ENCODE data around the gene NHSL2. TPM values are rescaled to one million over a fixed set of nuclear protein-coding genes. Genes with fewer than 3 reads are reported as not detected.

The NHSL2 gene
- polyA plus RNA-seq, 2 donors: 0.41 to 0.51 TPM

GRCh38 chrX:72041871-72042851, 131.5 kb downstream of the NHSL2 start:
- H3K9me3 ChIP-seq (ENCODE audit: control insufficient read depth in 2 of 2, insufficient read depth in 1 of 2, low read depth in 1 of 2, low read length in 1 of 2): no peaks in the 10 kb centered on the region
- no peak overlapping the region for H3K4me3 ChIP-seq (ENCODE audit: low read depth in 1 of 2, low read length in 2 of 2)
- H3K27me3 ChIP-seq (ENCODE audit: control insufficient read depth in 1 of 2, insufficient read depth in 2 of 2, low read length in 2 of 2): no peaks in the 10 kb centered on the region
- H3K27ac ChIP-seq (ENCODE audit: low read depth in 2 of 2, low read length in 1 of 2): peak overlapping the region; percentile 25 to 74
- H3K4me1 ChIP-seq (ENCODE audit: control insufficient read depth in 2 of 2, insufficient read depth in 2 of 2, low read length in 1 of 2): no peaks in the 10 kb centered on the region
- 65 to 73% methylated on average over 13 of the region's 13 CpGs for WGBS, 2 donors
- H3K36me3 ChIP-seq (ENCODE audit: control insufficient read depth in 2 of 2, insufficient read depth in 2 of 2, low read length in 1 of 2): no peaks in the 10 kb centered on the region

- H3K27ac ChIP-seq (ENCODE audit: low read depth in 2 of 2, low read length in 1 of 2): peak overlapping the region in 1 of 2 donors; percentile 3
- H3K36me3 ChIP-seq (ENCODE audit: control insufficient read depth in 2 of 2, insufficient read depth in 2 of 2, low read length in 1 of 2): no peaks in the 10 kb centered on the region
- no peak overlapping the region for H3K4me3 ChIP-seq (ENCODE audit: low read depth in 1 of 2, low read length in 2 of 2)
- H3K9me3 ChIP-seq (ENCODE audit: control insufficient read depth in 2 of 2, insufficient read depth in 1 of 2, low read depth in 1 of 2, low read length in 1 of 2): no peaks in the 10 kb centered on the region
- WGBS, 2 donors: 74 to 87% methylated on average over 3 of the region's 3 CpGs
- no peaks in the 10 kb centered on the region for H3K4me1 ChIP-seq (ENCODE audit: control insufficient read depth in 2 of 2, insufficient read depth in 2 of 2, low read length in 1 of 2)
- no peaks in the 10 kb centered on the region for H3K27me3 ChIP-seq (ENCODE audit: control insufficient read depth in 1 of 2, insufficient read depth in 2 of 2, low read length in 2 of 2)
Observed at GRCh38 chrX:72042852-72043248, 132.2 kb downstream of the NHSL2 start.

GRCh38 chrX:72043636-72044035, 133.0 kb downstream of the NHSL2 start:
- H3K4me3 ChIP-seq (ENCODE audit: low read depth in 1 of 2, low read length in 2 of 2): no peak overlapping the region
- H3K36me3 ChIP-seq (ENCODE audit: control insufficient read depth in 2 of 2, insufficient read depth in 2 of 2, low read length in 1 of 2): no peaks in the 10 kb centered on the region
- H3K4me1 ChIP-seq (ENCODE audit: control insufficient read depth in 2 of 2, insufficient read depth in 2 of 2, low read length in 1 of 2): no peaks in the 10 kb centered on the region
- no peaks in the 10 kb centered on the region for H3K9me3 ChIP-seq (ENCODE audit: control insufficient read depth in 2 of 2, insufficient read depth in 1 of 2, low read depth in 1 of 2, low read length in 1 of 2)
- no peak overlapping the region for H3K27ac ChIP-seq (ENCODE audit: low read depth in 2 of 2, low read length in 1 of 2)
- H3K27me3 ChIP-seq (ENCODE audit: control insufficient read depth in 1 of 2, insufficient read depth in 2 of 2, low read length in 2 of 2): no peaks in the 10 kb centered on the region
- WGBS, 2 donors: 77 to 80% methylated on average over 4 of the region's 4 CpGs

GRCh38 chrX:72045141-72045540, 134.5 kb downstream of the NHSL2 start:
- Histone ChIP-seq H3K27me3 (ENCODE audit: control insufficient read depth in 1 of 2, insufficient read depth in 2 of 2, low read length in 2 of 2) (no peaks in the 10 kb centered on the region), H3K36me3 (ENCODE audit: control insufficient read depth in 2 of 2, insufficient read depth in 2 of 2, low read length in 1 of 2) (no peaks in the 10 kb centered on the region), H3K4me1 (ENCODE audit: control insufficient read depth in 2 of 2, insufficient read depth in 2 of 2, low read length in 1 of 2) (no peaks in the 10 kb centered on the region), H3K9me3 (ENCODE audit: control insufficient read depth in 2 of 2, insufficient read depth in 1 of 2, low read depth in 1 of 2, low read length in 1 of 2) (no peaks in the 10 kb centered on the region), H3K27ac (ENCODE audit: low read depth in 2 of 2, low read length in 1 of 2) (peak overlapping the region; percentile 37 to 65), H3K4me3 (ENCODE audit: low read depth in 1 of 2, low read length in 2 of 2) (no peak overlapping the region)
- WGBS, 2 donors: 43 to 63% methylated on average over 4 of the region's 4 CpGs

GRCh38 chrX:72045552-72046277, 135.1 kb downstream of the NHSL2 start:
- no peak overlapping the region for H3K4me3 ChIP-seq (ENCODE audit: low read depth in 1 of 2, low read length in 2 of 2)
- H3K27ac ChIP-seq (ENCODE audit: low read depth in 2 of 2, low read length in 1 of 2): peak overlapping the region; percentile 42 to 65
- H3K36me3 ChIP-seq (ENCODE audit: control insufficient read depth in 2 of 2, insufficient read depth in 2 of 2, low read length in 1 of 2): no peaks in the 10 kb centered on the region
- no peaks in the 10 kb centered on the region for H3K9me3 ChIP-seq (ENCODE audit: control insufficient read depth in 2 of 2, insufficient read depth in 1 of 2, low read depth in 1 of 2, low read length in 1 of 2)
- no peaks in the 10 kb centered on the region for H3K4me1 ChIP-seq (ENCODE audit: control insufficient read depth in 2 of 2, insufficient read depth in 2 of 2, low read length in 1 of 2)
- no peaks in the 10 kb centered on the region for H3K27me3 ChIP-seq (ENCODE audit: control insufficient read depth in 1 of 2, insufficient read depth in 2 of 2, low read length in 2 of 2)
- 40 to 59% methylated on average over 9 of the region's 9 CpGs for WGBS, 2 donors

- Histone ChIP-seq H3K4me3 (ENCODE audit: low read depth in 1 of 2, low read length in 2 of 2) (no peak overlapping the region), H3K27me3 (ENCODE audit: control insufficient read depth in 1 of 2, insufficient read depth in 2 of 2, low read length in 2 of 2) (no peaks in the 10 kb centered on the region), H3K36me3 (ENCODE audit: control insufficient read depth in 2 of 2, insufficient read depth in 2 of 2, low read length in 1 of 2) (no peaks in the 10 kb centered on the region), H3K27ac (ENCODE audit: low read depth in 2 of 2, low read length in 1 of 2) (peak overlapping the region; percentile 21 to 24), H3K4me1 (ENCODE audit: control insufficient read depth in 2 of 2, insufficient read depth in 2 of 2, low read length in 1 of 2) (no peaks in the 10 kb centered on the region), H3K9me3 (ENCODE audit: control insufficient read depth in 2 of 2, insufficient read depth in 1 of 2, low read depth in 1 of 2, low read length in 1 of 2) (no peaks in the 10 kb centered on the region)
- 45 to 46% methylated on average over 6 of the region's 6 CpGs for WGBS, 2 donors
Observed at GRCh38 chrX:72046447-72046846, 135.8 kb downstream of the NHSL2 start.

GRCh38 chrX:72048510-72049455, 138.1 kb downstream of the NHSL2 start:
- H3K36me3 ChIP-seq (ENCODE audit: control insufficient read depth in 2 of 2, insufficient read depth in 2 of 2, low read length in 1 of 2): no peaks in the 10 kb centered on the region
- no peaks in the 10 kb centered on the region for H3K27me3 ChIP-seq (ENCODE audit: control insufficient read depth in 1 of 2, insufficient read depth in 2 of 2, low read length in 2 of 2)
- 63 to 73% methylated on average over 8 of the region's 8 CpGs for WGBS, 2 donors
- H3K4me1 ChIP-seq (ENCODE audit: control insufficient read depth in 2 of 2, insufficient read depth in 2 of 2, low read length in 1 of 2): peaks cover 0 to 2% of the 10 kb centered on the region in 2 donors
- H3K4me3 ChIP-seq (ENCODE audit: low read depth in 1 of 2, low read length in 2 of 2): no peak overlapping the region
- no peak overlapping the region for H3K27ac ChIP-seq (ENCODE audit: low read depth in 2 of 2, low read length in 1 of 2)
- H3K9me3 ChIP-seq (ENCODE audit: control insufficient read depth in 2 of 2, insufficient read depth in 1 of 2, low read depth in 1 of 2, low read length in 1 of 2): no peaks in the 10 kb centered on the region

- H3K27me3 ChIP-seq (ENCODE audit: control insufficient read depth in 1 of 2, insufficient read depth in 2 of 2, low read length in 2 of 2): no peaks in the 10 kb centered on the region
- 27 to 62% methylated on average over 5 of the region's 5 CpGs for WGBS, 2 donors
- peaks cover 0 to 2% of the 10 kb centered on the region in 2 donors for H3K4me1 ChIP-seq (ENCODE audit: control insufficient read depth in 2 of 2, insufficient read depth in 2 of 2, low read length in 1 of 2)
- H3K4me3 ChIP-seq (ENCODE audit: low read depth in 1 of 2, low read length in 2 of 2): no peak overlapping the region
- H3K9me3 ChIP-seq (ENCODE audit: control insufficient read depth in 2 of 2, insufficient read depth in 1 of 2, low read depth in 1 of 2, low read length in 1 of 2): no peaks in the 10 kb centered on the region
- H3K27ac ChIP-seq (ENCODE audit: low read depth in 2 of 2, low read length in 1 of 2): no peak overlapping the region
- no peaks in the 10 kb centered on the region for H3K36me3 ChIP-seq (ENCODE audit: control insufficient read depth in 2 of 2, insufficient read depth in 2 of 2, low read length in 1 of 2)
Observed at GRCh38 chrX:72050011-72050410, 139.4 kb downstream of the NHSL2 start.

- Histone ChIP-seq H3K27ac (ENCODE audit: low read depth in 2 of 2, low read length in 1 of 2) (no peak overlapping the region), H3K9me3 (ENCODE audit: control insufficient read depth in 2 of 2, insufficient read depth in 1 of 2, low read depth in 1 of 2, low read length in 1 of 2) (no peaks in the 10 kb centered on the region), H3K4me1 (ENCODE audit: control insufficient read depth in 2 of 2, insufficient read depth in 2 of 2, low read length in 1 of 2) (peaks cover 0 to 2% of the 10 kb centered on the region in 2 donors), H3K36me3 (ENCODE audit: control insufficient read depth in 2 of 2, insufficient read depth in 2 of 2, low read length in 1 of 2) (no peaks in the 10 kb centered on the region), H3K27me3 (ENCODE audit: control insufficient read depth in 1 of 2, insufficient read depth in 2 of 2, low read length in 2 of 2) (no peaks in the 10 kb centered on the region), H3K4me3 (ENCODE audit: low read depth in 1 of 2, low read length in 2 of 2) (no peak overlapping the region)
- WGBS, 2 donors: 83 to 88% methylated on average over 2 of the region's 2 CpGs
Observed at GRCh38 chrX:72051589-72051988, 140.9 kb downstream of the NHSL2 start.

All from esophagus (tissue), 2 donors.